PC-3 (cell line): ENCODE measurements around the gene PICALM. TPM values are rescaled to one million over a fixed set of nuclear protein-coding genes. Genes with fewer than 3 reads are reported as not detected.

Experiments used
- ATAC-seq: fragments of 200-7000 bp; cut with Tn5 transposase; 2 replicates; pipeline ENCODE4 v1.9.1; 2020; ENCODE audit warnings: mild to moderate bottlenecking, moderate library complexity
- BruUV-seq: library from RNA; stranded (reverse); fragments of 400-500 nt; replicated peaks from 2 replicates; lab custom pipeline; 2021; lab: Mats Ljungman, UMichigan
- CTCF ChIA-PET: fragments of 300-600 bp; sonication (Branson Sonifier 250); formaldehyde crosslinking; loops from one replicate; lab custom pipeline; 2022; ENCODE audit warnings: antibody characterized with exemption; lab: Charles Lee
- POLR2A ChIA-PET: fragments of 300-600 bp; sonication (Branson Sonifier 250); formaldehyde crosslinking; loops from one replicate; lab custom pipeline; 2022; ENCODE audit warnings: antibody characterized with exemption; ENCODE audit not compliant: unreplicated experiment; lab: Charles Lee
- DNase-seq: peaks from one replicate; pipeline ENCODE4 v3.0.0-alpha.2; 2015
- H2AFZ ChIP-seq: fragments of 300-600 bp; sonication (generic); 2 replicates; pipeline ENCODE4 v1.6.0; 2016; ENCODE audit warnings: antibody characterized with exemption, low read length
- H3F3A ChIP-seq: fragments of 300-600 bp; sonication (generic); one replicate; pipeline ENCODE4 v1.6.0; 2017; ENCODE audit warnings: antibody characterized with exemption, low read length, control low read depth, mild to moderate bottlenecking; ENCODE audit not compliant: unreplicated experiment
- H3K27ac ChIP-seq: fragments of 300-600 bp; sonication (generic); 2 replicates; pipeline ENCODE4 v1.5.1; 2016; ENCODE audit warnings: mild to moderate bottlenecking, low read length
- H3K27me3 ChIP-seq: fragments of 300-600 bp; sonication (generic); 2 replicates; pipeline ENCODE4 v1.6.1; 2016; ENCODE audit warnings: low read length, mixed read lengths
- H3K36me3 ChIP-seq: fragments of 300-600 bp; sonication (generic); 2 replicates; pipeline ENCODE4 v1.6.1; 2016; ENCODE audit warnings: low read depth, mixed run types, low read length, mixed read lengths
- H3K4me1 ChIP-seq: fragments of 300-600 bp; sonication (generic); 2 replicates; pipeline ENCODE4 v1.5.1; 2016; ENCODE audit warnings: low read length; ENCODE audit not compliant: insufficient read depth
- H3K4me2 ChIP-seq: fragments of 300-600 bp; sonication (generic); 2 replicates; pipeline ENCODE4 v1.6.0; 2016; ENCODE audit warnings: low read length
- H3K4me3 ChIP-seq: fragments of 300-600 bp; sonication (generic); 2 replicates; pipeline ENCODE4 v1.5.1; 2016; ENCODE audit warnings: mild to moderate bottlenecking, low read length, mixed read lengths
- H3K79me2 ChIP-seq: fragments of 300-600 bp; sonication (generic); 2 replicates; pipeline ENCODE4 v1.6.1; 2017; ENCODE audit warnings: low read length, mixed read lengths
- H3K9ac ChIP-seq: fragments of 300-600 bp; sonication (generic); 2 replicates; pipeline ENCODE4 v1.6.0; 2016; ENCODE audit warnings: mild to moderate bottlenecking, low read length
- H3K9me2 ChIP-seq: fragments of 300-600 bp; sonication (generic); replicated peaks from 2 replicates; pipeline ENCODE4 v1.6.1; 2016; ENCODE audit warnings: mixed run types, low read length, mixed read lengths
- H3K9me3 ChIP-seq: fragments of 300-600 bp; sonication (generic); 2 replicates; pipeline ENCODE4 v1.6.1; 2016; ENCODE audit warnings: low read length, mixed read lengths
- H4K20me1 ChIP-seq: fragments of 300-600 bp; sonication (generic); 2 replicates; pipeline ENCODE4 v1.6.1; 2016; ENCODE audit warnings: low read length, mixed read lengths
- CTCF ChIP-seq: fragments of 300-600 bp; sonication (generic); conservative IDR thresholded peaks from 2 replicates; pipeline ENCODE4 v1.5.1; 2017; ENCODE audit warnings: antibody characterized with exemption, low read depth, mild to moderate bottlenecking, low read length
- EZH2 ChIP-seq: fragments of 300-600 bp; sonication (generic); IDR thresholded peaks from one replicate; pipeline ENCODE4 v1.6.1; 2017; ENCODE audit warnings: antibody characterized with exemption, mild to moderate bottlenecking, low read length; ENCODE audit not compliant: unreplicated experiment
- EZH2phosphoT487 ChIP-seq: fragments of 300-600 bp; sonication (generic); IDR thresholded peaks from 2 replicates; pipeline ENCODE4 v1.6.1; 2018; ENCODE audit warnings: mild to moderate bottlenecking, antibody characterized with exemption, low read length, borderline replicate concordance
- intact Hi-C: fragments of 100-400 bp; cut with micrococcal nuclease; formaldehyde crosslinking; loops from 2 replicates; pipeline ENCODE4 v1.9.0; 2023
- total RNA-seq: library from RNA; depleted of rRNA; stranded (reverse); fragments of >200 nt; gene quantifications from 2 replicates; pipeline ENCODE4 v1.2.3, GENCODE V29; 2014

Gene PICALM
- total RNA-seq, 1 experiment from 2014 or later: 59.3 TPM

DNA sequence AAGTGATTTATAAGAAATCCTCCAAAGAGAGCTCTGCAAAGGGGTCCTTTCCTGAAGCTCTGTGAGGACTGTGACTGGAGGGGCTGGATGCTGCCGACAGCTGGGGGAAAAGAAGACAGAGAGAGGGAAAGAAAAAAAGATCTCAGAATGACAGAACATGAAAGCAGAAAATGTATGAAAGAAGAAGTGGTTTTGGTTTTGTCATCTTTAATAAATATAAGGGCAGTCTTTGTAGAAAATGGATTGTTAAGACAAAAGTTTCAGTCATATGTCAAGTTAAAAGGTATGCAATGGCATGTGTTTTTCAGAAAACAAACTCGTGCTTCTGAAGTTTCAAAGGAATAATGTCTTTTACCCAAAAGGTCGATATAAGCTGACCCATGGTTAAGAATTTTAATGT lies 108.2 kb downstream of the PICALM start:
- Histone ChIP-seq H3K27me3 (no peaks in the 10 kb centered on the region), H2AFZ (no peak overlapping the region), H3K9ac (no peak overlapping the region), H3K27ac (no peak overlapping the region), H3K4me3 (no peak overlapping the region), H3K9me2 (no peaks in the 10 kb centered on the region), H3K79me2 (no peaks in the 10 kb centered on the region), H3K9me3 (no peaks in the 10 kb centered on the region), H3K36me3 (peaks cover 3% of the 10 kb centered on the region; the same call in 1 of the 2 replicates), H3F3A (no peaks in the 10 kb centered on the region), H3K4me1 (no peaks in the 10 kb centered on the region), H4K20me1 (no peaks in the 10 kb centered on the region), H3K4me2 (no peak overlapping the region)
- POLR2A ChIA-PET: no interaction called here
- no TSS peak for BruUV-seq
- ATAC-seq: no peak
- intact Hi-C loops: no loop called here
- CTCF ChIA-PET: no interaction called here
- no peak for DNase-seq
- TF ChIP-seq EZH2 (no peak), CTCF (no peak), EZH2phosphoT487 (no peak)

DNA sequence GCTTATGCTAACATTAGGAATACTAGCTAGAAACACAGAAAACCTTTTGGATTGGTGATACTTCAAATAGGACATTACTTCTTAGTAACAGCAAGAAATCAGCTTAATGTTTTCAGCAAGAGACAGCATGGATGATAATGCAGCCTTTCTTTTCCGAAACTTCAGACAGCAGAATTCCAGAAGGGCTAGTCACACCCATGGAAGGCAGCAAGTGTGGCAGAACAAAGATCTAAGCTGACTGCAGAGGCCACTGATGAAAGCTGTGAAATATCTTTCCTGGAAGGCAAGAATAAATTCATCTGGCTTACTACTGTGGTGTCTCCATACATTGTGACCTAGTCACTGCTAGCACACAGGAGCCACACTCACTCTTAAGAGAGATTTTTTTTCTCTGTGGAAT lies 113.4 kb downstream of the PICALM start:
- no peak overlapping the region for H3K4me2 ChIP-seq
- POLR2A ChIA-PET: no interaction called here
- H3K36me3 ChIP-seq: peaks cover 3% of the 10 kb centered on the region

More for the DNA sequence above, 113.4 kb downstream of the PICALM start:
- no peaks in the 10 kb centered on the region for H3K9me3 ChIP-seq
- no peaks in the 10 kb centered on the region for H3K4me1 ChIP-seq
- intact Hi-C loops: no loop called here
- no peaks in the 10 kb centered on the region for H3K9me2 ChIP-seq
- CTCF ChIA-PET: no interaction called here
- H3K9ac ChIP-seq: no peak overlapping the region
- H3K79me2 ChIP-seq: no peaks in the 10 kb centered on the region
- H2AFZ ChIP-seq: no peak overlapping the region
- no TSS peak for BruUV-seq
- no peak overlapping the region for H3K27ac ChIP-seq
- no peaks in the 10 kb centered on the region for H4K20me1 ChIP-seq
- DNase-seq (no peak), ATAC-seq (no peak)
- TF ChIP-seq EZH2phosphoT487 (no peak), CTCF (no peak), EZH2 (no peak)
- no peak overlapping the region for H3K4me3 ChIP-seq
- H3F3A ChIP-seq: no peaks in the 10 kb centered on the region
- H3K27me3 ChIP-seq: no peaks in the 10 kb centered on the region
